GM19467 (cell line): ENCODE data around the gene QRFP.

ENCODE experiments used
- ATAC-seq: cut with Tn5 transposase; IDR thresholded peaks from one replicate; pipeline ENCODE4 v1.9.1; 2021; ENCODE audit warnings: mild to moderate bottlenecking, moderate library complexity; ENCODE audit not compliant: unreplicated experiment

QRFP gene

DNA sequence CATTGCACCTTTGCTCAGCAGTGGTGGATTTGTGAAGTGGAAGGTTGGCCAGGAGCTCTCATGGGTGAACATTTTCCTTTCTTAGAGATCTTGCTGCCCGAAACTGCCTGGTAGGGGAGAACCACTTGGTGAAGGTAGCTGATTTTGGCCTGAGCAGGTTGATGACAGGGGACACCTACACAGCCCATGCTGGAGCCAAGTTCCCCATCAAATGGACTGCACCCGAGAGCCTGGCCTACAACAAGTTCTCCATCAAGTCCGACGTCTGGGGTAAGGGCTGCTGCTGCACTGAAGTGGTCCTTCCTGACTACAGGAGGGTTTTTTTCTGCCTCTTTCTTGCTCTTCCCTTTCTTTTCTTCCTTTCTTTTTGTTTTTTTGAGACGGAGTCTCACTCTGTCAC is 21.8 kb downstream of the QRFP start:
- ATAC-seq = no peak

DNA sequence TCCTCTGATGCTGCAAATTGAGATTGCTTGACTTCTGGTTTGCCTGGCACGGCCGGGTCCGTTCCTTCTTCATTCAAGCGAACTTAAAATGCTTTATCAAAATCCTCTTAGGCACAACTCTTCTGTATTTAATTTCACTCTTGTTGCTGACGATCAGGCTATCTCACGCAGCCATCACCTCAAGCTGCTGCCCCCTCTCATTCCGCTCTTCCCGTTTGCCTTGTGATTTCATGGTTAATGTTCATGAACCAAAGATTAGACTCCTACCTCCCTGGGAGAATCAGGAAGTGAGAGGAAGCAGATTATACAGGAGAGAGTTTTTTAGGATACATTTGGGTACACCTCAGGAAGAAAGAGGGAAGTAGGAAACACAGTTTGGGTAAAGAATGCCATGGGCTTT is 22.6 kb downstream of the QRFP start:
- no peak for ATAC-seq

DNA sequence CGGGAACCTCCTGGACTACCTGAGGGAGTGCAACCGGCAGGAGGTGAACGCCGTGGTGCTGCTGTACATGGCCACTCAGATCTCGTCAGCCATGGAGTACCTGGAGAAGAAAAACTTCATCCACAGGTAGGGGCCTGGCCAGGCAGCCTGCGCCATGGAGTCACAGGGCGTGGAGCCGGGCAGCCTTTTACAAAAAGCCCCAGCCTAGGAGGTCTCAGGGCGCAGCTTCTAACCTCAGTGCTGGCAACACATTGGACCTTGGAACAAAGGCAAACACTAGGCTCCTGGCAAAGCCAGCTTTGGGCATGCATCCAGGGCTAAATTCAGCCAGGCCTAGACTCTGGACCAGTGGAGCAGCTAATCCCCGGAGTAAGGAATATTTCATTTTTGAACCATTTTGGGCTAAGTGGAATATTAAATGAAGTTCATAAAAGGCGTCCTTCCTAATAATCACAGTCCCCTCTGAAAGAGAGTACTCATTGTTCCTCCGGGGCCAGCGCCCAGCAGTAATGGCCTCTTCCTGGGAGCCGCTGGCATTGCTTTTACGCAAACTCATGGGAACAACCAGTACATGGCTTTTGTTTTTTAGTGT is 23.6 kb downstream of the QRFP start:
- ATAC-seq = no peak

DNA sequence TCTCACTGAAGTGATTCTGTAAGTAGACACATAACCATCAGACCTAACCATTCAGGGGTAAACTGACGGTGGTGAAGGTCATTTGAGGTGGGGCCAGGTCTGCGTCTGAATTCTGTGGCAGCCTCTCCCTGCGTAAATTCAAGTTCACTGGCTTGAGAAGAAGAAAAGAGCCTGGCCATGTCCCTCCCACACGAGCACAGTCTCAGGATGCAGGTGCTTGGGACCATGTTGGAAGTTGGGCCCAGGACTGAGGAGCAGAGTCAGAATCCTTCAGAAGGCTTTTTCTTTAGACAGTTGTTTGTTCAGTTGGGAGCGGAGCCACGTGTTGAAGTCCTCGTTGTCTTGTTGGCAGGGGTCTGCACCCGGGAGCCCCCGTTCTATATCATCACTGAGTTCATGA is 24.1 kb downstream of the QRFP start:
- no peak for ATAC-seq

DNA sequence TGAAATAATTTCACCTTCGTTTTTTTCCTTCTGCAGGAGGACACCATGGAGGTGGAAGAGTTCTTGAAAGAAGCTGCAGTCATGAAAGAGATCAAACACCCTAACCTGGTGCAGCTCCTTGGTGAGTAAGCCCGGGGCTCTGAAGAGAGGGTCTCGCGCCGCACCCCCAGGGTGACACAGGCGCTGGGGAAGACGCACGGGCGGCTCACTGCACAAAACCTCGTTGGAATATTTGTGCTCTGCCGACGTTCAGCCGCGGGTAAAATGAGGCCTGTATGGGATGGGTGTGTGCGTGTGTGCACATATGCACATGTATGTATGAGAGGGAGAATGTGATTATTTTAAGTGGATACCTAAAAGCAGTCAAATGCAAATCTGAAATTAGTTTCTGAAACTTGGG is 24.5 kb downstream of the QRFP start:
- no peak for ATAC-seq

DNA sequence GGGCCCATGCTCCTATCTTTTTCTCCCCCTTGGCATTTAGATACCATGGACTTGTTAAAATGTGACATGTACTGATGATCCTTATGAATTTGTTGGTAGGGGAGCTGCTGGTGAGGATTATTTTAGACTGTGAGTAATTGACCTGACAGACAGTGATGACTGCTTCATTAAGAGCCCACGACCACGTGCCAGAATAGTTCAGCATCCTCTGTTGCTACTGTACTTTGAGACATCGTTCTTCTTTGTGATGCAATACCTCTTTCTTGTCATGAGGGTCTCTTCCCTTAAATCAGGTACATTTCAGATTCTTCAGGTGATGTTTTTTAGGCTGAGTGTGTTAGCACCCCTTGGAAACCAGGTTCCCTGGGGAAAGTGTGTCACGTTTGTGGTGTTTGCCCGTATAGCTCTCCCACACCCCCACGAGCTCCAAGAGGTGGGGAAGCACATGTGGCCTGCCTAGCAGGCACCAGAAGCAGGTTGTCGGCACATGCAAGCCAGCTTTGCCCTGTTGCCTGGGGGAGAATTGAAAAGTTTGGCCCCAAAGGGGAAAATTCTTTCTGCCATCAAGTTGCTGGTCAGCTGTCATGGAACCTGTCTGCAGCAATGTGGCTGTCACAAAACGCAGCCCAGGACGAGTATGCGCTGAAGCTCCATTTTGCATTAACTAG is 25.1 kb downstream of the QRFP start:
- ATAC-seq = no peak

DNA sequence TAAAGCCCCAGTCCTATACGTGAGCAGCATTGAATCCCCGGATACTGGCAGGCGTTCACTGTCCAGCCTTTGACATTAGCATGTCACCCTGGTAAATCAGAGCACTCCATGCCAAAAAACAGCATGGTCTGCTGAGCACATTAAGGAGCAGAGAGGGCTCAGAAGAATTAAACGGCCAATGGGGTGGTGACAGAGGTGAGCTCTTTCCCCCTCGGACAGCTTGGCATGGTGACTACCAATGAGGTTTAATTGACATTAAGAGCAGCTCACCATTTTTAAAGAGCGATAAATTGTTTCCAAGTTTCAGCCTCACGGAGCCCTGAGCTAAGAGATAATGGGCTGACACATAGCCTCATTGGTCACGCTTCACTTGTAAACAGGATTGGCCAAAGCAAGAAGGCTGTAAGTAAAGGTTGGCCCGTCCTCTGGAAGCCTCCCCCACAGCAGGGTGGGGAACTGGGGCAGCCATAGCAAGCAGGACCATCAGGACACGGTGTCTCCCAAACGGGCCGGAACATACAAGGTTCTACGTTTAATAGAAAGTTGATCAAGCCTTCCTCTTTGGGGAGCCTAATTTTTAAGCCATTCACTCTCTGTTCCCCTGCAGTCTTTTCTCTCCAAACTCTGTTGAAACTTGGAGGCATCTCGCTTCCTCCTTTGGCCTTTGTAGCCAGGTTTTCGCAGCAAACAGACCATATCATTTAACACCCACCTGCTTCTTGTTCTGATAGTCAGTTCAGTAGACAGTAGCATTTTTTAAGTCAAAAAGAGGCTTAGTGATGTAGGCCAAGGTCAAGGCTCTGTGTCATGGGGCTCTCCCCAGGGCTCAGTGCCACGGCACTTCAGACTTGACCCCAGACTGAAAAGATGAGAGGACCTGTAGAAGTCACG is 25.9 kb downstream of the QRFP start:
- no peak for ATAC-seq

DNA sequence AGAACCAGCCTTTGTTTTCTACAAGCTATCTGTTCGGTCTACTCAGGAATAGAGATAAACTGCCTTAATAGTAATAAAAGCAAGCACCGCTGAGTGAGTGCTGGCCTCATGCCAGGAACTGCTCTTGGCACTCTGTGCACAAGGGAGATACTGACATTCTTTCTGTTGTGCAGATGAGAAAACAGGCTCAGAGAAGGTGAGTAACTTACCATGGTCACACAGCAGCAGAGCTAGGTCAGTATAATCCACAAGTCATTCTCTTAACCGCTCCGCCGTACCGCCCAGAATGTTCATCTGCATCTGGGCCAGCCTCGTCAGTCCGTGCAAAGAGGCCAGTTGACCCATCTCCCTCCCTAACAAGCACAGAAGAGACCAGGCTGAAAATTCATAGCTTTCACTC is 27.4 kb downstream of the QRFP start:
- ATAC-seq = no peak

DNA sequence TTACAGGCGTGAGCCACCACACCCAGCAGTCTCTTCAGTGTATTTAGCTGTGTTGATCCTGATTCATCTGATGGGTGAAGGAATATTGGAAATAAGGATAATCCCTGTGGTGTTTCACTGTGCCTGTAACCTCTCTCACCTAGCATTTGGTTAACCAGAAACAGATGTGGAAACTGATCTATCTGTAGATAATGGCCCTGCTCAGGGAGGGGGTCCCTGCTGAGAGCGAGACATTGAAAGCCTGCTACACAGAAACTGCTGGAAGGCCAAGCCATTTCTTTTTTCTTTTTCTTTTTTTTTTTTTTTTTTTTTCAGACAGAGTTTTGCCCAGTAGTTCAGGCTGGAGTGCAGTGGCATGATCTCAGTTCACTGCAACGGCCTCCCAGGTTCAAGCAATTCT is 28.4 kb downstream of the QRFP start:
- no peak for ATAC-seq

DNA sequence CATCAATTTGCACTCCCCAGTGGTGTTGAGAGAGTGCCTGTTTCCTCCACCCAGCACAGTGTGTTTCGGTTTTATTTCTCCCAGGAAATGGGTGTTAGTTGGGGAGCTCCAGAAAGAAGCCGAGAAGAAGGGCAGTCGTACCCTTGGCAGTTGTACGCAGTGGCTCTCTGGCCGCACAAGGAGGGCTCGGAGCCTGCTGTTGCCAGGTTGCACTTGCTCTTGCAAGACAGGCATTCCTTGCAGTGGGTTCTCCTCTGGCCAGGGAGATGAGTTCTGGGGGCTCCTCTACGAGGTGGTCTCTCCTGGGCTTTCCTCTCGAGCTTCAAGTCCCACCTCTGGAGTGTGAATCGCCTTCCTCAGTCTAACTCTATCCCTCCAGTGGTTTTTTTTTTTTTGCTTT is 29.1 kb downstream of the QRFP start:
- ATAC-seq = no peak

DNA sequence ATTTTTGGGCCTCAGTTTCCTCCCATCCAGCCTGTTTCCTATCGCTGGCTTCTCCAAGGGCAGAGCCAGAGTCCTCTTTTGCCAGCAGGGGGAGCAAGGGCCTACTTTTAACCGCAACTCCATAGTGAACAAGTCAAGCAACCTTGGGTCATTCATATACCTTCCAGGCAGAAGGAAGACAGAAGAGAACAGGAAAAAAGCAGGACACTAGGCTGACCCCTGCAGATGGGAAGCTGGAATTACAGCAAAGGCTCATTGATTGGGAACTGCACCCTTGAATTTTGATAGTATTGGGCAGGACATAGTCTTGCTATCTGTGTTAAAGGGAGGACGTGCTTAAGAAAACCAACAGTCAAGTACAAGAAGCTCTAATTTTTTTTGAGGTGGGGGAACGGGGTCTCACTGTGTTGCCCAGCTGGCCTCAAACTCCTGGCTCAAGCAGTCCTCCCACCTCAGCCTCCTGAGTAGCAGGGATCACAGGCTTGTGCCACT is 30.1 kb downstream of the QRFP start:
- no peak for ATAC-seq

DNA sequence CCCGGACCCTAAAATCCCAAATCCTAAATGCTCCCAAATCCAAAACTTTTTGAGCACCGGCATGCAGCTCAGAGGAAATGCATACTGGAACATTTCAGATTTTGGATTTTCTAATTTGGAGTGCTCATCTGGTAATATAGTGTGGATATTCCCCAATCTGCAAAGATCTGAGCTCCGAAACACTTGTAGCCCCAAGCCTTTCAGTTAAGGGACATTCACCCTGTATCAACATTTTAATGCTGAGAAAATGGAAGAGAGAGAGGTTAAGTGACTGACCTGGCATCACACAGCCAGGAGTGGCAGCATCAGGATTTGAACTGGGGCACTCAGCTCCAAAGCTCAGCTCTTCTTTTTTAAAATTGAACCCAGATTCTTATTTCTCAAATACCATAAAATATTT is 30.7 kb downstream of the QRFP start:
- no peak for ATAC-seq

DNA sequence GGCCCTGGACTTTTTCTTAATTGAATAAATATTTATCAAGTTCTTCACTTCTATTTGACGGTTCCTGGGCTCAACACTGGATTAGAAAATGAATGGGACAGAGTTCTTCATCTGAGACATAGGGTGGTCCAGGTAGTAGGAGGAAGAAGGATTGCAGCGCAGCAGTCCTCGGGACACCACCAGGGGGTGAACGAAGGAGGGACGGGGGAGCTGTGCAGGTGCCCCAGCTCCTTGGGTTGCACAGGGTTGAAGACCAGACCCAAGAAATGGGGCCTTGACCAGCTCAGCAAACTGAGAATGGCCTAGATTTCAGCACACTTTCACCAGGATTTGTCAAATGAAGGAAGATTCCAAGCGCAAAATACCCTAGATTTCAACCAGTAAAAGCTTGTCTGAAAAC is 32.1 kb downstream of the QRFP start:
- ATAC-seq = no peak

DNA sequence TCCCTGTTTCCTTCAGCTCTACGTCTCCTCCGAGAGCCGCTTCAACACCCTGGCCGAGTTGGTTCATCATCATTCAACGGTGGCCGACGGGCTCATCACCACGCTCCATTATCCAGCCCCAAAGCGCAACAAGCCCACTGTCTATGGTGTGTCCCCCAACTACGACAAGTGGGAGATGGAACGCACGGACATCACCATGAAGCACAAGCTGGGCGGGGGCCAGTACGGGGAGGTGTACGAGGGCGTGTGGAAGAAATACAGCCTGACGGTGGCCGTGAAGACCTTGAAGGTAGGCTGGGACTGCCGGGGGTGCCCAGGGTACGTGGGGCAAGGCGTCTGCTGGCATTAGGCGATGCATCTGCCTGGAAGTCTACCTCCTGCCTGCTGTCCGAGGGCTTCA is 33.9 kb downstream of the QRFP start:
- ATAC-seq = no peak

DNA sequence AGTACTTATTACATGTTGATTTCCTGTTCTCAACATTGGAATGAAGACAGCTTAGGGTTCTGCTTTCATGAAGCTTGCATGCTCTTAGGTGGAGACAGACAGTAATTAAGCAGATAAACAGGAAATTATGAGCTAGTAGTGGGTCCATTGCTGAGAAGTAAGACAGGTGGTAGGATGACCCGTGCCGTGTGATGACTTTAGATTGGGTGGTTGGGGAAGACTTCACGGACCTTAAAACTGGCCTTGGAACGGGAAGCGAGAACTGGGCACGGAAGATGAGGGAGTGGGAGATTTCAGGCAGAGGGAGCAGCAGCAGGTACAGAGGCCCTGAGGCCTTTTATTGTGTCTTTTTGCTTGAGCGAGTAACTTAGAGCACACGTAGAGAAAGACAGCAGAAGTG is 34.4 kb downstream of the QRFP start:
- no peak for ATAC-seq

DNA sequence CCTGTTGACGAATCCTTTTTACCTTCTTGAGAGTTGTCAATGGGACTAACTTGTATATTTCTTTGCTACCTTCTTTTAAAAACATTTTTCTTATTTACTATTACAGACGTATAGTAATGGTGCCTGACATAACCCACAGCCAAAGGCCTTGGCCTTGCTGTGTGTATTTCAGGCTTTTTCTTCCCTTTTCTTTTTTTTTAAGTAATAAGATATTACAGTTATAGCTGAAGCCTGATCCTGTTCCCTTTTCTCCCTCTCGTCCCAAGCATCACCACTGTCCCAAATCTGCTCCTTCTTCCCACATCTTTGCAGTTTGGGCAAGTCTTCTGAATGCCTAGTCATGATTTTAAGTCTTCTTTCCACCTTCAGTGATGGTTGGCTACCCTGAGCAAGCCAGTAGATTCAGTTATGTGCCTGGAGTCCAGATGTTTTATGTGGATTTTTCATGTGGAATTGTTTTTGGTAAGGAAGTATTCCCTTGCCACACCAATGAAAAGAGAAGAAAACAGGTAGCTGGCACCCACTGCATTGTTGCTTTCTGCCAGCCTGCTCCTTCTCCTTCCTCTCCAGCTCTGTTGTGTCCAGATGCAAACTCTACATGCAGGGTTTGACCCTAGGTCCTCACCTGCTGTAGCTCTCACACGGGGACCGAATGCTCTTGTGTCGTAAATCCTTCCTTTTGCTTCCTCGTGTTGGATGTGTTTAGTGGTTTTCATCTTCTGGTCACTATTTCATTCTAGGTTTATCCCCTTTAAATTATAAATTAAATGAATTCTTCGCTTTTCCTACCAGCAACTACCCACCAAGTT is 35.0 kb downstream of the QRFP start:
- no peak for ATAC-seq

DNA sequence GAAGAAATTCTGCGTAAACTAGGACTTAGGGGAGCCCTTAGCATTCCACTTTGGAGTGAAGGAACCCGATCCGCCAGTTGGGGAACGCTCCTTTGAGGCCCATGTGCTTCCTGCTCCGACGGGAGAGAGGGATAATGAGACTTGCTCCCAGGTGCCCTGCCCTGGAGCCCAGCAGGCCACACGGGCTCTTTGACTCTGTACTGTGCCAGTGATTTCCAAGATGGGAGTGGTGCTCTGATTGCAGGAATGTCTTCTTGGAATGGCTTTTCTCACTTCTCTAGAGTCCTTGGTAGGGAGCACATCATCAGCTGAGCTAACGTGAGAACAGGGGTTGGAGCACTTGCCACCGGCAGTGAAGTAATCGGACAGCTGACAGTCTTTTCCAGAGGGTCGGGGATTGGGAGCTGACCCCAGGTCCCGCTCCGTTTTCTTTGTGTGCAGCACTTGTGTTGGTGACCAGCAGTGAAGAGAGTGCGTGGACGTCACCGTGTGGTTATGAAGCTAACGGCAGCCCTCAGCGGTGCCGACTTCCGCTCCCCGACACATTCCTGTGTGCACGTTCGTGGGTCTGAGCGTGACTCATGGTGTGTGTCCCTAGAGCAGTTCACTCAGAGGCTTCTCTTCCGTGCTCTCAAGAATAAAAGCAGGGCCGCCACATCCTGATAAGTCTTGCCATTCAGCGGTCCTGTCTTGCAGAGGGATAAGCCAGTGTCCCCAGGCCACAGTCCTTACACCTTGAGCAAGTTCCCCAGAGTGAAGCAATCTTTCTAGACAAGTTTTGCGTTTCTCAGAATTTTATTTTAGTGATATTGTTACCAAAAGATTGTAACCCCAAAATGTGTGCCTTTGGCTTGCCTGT is 35.9 kb downstream of the QRFP start:
- ATAC-seq = no peak

DNA sequence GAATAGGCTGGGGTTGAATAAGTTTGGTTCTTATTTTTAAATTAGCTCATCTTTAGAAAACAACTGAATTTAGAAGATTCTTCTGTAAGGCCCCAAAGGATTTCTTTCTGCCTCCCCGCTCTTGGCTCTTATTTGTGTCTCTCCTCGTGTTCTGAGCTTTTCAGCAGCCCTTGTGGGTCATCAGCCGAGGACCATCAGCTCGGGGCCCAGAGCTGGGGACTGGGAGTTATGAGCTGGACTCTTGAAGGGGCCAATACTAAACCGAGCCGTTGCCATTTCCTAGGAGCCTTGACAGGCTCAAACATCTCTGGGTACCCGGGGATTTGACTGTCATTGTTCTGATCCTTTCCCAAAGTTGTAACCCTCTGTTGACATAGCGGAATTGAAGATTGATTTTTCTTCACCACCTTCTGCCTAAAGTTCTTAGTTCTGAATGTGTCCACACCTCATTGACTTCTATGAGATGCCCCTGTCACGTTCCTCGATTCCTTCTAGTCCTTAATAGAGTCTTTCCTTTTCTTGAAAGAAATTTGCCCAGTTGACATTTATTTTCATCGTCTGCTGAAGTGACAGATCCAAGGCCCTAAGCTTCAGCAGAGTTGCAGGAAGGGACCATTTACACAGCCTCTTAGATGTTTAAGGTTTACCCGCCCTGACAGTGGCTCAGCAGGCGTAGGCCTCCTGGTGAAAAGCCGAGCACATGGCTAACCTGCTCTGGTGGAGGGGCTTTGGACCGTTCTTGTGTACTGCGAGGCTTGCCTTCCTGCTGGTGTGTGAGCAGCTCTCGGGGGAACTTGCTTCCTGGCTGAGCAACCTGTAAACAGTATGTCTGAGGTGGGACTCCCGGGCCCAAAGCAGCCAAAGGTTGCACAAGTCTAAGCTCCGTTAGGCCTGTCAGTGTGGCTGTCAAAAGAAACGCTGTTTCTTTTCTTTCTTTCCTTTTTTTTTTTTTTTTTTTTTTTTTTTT is 37.6 kb downstream of the QRFP start:
- ATAC-seq = no peak
